Measurements from ENCODE around the gene SAMD11. TPM values are rescaled to one million over a fixed set of nuclear protein-coding genes. Genes with fewer than 3 reads are reported as not detected.

The SAMD11 gene
- total and polyA plus RNA-seq, 10 of the 15 experiments (the other 5 are each of a cell fraction or from before 2014, with no cell fraction given), result 0.04 to 0.31 (median 0.19) TPM; not detected in 6

GRCh38 chr1:981491-981954 lies 57.8 kb downstream of the SAMD11 start:
- Histone ChIP-seq H3K27me3 (replicated peaks in 1 of 2; ENCODE audit: control insufficient read depth in 2 of 2, insufficient read depth in 2 of 2, low read length in 1 of 2) (no peaks in the 10 kb centered on the region), H4K20me1 (ENCODE audit: control insufficient read depth, insufficient read depth) (no peaks in the 10 kb centered on the region), H3K9ac (ENCODE audit: control insufficient read depth, insufficient read depth, low read length) (no peak overlapping the region), H3K9me3 (replicated peaks; ENCODE audit: control insufficient read depth, insufficient read depth, low read length) (no peaks in the 10 kb centered on the region; the same call in 2 of the 3 replicates), H3K4me3 (no peak overlapping the region), H3K27ac (ENCODE audit: control insufficient read depth, insufficient read depth) (no peak overlapping the region), H3K36me3 (ENCODE audit: control insufficient read depth in 2 of 2, insufficient read depth in 2 of 2, low read length in 1 of 2) (no peaks in the 10 kb centered on the region), H2AFZ (ENCODE audit: control insufficient read depth, low read depth, low read length) (no peak overlapping the region), H3K79me2 (ENCODE audit: control insufficient read depth, insufficient read depth, low read length) (no peaks in the 10 kb centered on the region), H3K4me2 (ENCODE audit: control insufficient read depth, insufficient read depth) (no peak overlapping the region), H3K4me1 (ENCODE audit: control insufficient read depth, insufficient read depth, low read length) (no peaks in the 10 kb centered on the region)
- intact Hi-C loops (cut with micrococcal nuclease; ENCODE audit: unreplicated experiment), result no loop called here
- ATAC-seq, result no peak
- in situ Hi-C loops (cut with MboI), result loop anchor here (5.0 kb wide), 1 partner anchor 81 kb away; no protein-coding TSS in a partner anchor
- RAD21 ChIA-PET (ENCODE audit: unreplicated experiment), result interaction anchor here (1.1 to 2.2 kb wide), 4 partner anchors 8 to 82 kb away, joined by 3 to 7 read pairs (median 5); partner anchors contain the start of gene ISG15
- CTCF ChIA-PET, result interaction anchor here (1.6 to 8.0 kb wide), 5 partner anchors 11 to 82 kb away, joined by 4 to 56 read pairs (median 12); no protein-coding TSS in a partner anchor
- TF ChIP-seq EP300 (IDR thresholded peaks at IDR 0.05; ENCODE audit: borderline replicate concordance in 1 of 2, control insufficient read depth in 1 of 2, low read depth in 2 of 2, low read length in 2 of 2) (no peak), SRF (IDR thresholded peaks at IDR 0.05; ENCODE audit: low read depth in 2 of 2, low read length in 2 of 2) (no peak), SMAD5 (IDR thresholded peaks at IDR 0.05; ENCODE audit: low read depth) (no peak), MEF2B (IDR thresholded peaks at IDR 0.05; ENCODE audit: partially characterized antibody, poor library complexity, severe bottlenecking) (no peak), JUNB (IDR thresholded peaks at IDR 0.05) (no peak), BHLHE40 (IDR thresholded peaks at IDR 0.05; ENCODE audit: borderline replicate concordance in 1 of 2, low read depth in 2 of 2, low read length in 1 of 2) (no peak), PRDM15 (CRISPR knock-in tag; IDR thresholded peaks at IDR 0.05) (no peak), HDAC6 (IDR thresholded peaks at IDR 0.05; ENCODE audit: unreplicated experiment) (no peak), KDM1A (IDR thresholded peaks at IDR 0.05; ENCODE audit: borderline replicate concordance) (no peak), E2F4 (IDR thresholded peaks at IDR 0.05; ENCODE audit: low read depth, low read length) (no peak), MEF2A (IDR thresholded peaks at IDR 0.05; ENCODE audit: insufficient read depth, low read depth, low read length) (no peak), MYB (IDR thresholded peaks at IDR 0.05; ENCODE audit: borderline replicate concordance, low read depth, low read length) (no peak)
- TF ChIP-seq, protein P1, sequence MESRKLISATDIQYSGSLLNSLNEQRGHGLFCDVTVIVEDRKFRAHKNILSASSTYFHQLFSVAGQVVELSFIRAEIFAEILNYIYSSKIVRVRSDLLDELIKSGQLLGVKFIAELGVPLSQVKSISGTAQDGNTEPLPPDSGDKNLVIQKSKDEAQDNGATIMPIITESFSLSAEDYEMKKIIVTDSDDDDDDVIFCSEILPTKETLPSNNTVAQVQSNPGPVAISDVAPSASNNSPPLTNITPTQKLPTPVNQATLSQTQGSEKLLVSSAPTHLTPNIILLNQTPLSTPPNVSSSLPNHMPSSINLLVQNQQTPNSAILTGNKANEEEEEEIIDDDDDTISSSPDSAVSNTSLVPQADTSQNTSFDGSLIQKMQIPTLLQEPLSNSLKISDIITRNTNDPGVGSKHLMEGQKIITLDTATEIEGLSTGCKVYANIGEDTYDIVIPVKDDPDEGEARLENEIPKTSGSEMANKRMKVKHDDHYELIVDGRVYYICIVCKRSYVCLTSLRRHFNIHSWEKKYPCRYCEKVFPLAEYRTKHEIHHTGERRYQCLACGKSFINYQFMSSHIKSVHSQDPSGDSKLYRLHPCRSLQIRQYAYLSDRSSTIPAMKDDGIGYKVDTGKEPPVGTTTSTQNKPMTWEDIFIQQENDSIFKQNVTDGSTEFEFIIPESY (IDR thresholded peaks at IDR 0.05), result no peak
- TF ChIP-seq, protein P2, sequence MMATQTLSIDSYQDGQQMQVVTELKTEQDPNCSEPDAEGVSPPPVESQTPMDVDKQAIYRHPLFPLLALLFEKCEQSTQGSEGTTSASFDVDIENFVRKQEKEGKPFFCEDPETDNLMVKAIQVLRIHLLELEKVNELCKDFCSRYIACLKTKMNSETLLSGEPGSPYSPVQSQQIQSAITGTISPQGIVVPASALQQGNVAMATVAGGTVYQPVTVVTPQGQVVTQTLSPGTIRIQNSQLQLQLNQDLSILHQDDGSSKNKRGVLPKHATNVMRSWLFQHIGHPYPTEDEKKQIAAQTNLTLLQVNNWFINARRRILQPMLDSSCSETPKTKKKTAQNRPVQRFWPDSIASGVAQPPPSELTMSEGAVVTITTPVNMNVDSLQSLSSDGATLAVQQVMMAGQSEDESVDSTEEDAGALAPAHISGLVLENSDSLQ (IDR thresholded peaks at IDR 0.05), result no peak
- 47% methylated on average over 20 of the region's 21 CpGs for WGBS (ENCODE audit: insufficient coverage, insufficient replicate concordance, low lambda C conversion rate, missing lambda C conversion rate)
- no peak for FAIRE-seq
- SMC1A ChIA-PET (ENCODE audit: uncharacterized antibody, unreplicated experiment), result interaction anchor here (0.7 to 2.2 kb wide), 4 partner anchors 11 to 228 kb away, joined by 3 to 5 read pairs (median 3); no protein-coding TSS in a partner anchor
- no peak for DNase-seq (ENCODE audit: low read depth, low spot score)
- POLR2A ChIA-PET, result interaction anchor here (0.8 kb wide), 2 partner anchors 15 to 32 kb away, joined by 3 read pairs; partner anchors contain the start of genes ISG15 and PLEKHN1
- no TSS peak for BruUV-seq (replicated peaks)
